GM12878 (cell line): ENCODE data around the gene CRAT. TPM values are rescaled to one million over a fixed set of nuclear protein-coding genes. Genes with fewer than 3 reads are reported as not detected.

ENCODE experiments used
- ATAC-seq: fragments of 200-7000 bp; cut with Tn5 transposase; 3 replicates; pipeline ENCODE4 v1.9.1; 2020; ENCODE audit warnings: mild to moderate bottlenecking, moderate library complexity
- BruUV-seq: library from RNA; stranded (reverse); fragments of 400-500 nt; replicated peaks from 2 replicates; lab custom pipeline; 2021; lab: Mats Ljungman, UMichigan
- CTCF ChIA-PET: fragments of 300-600 bp; sonication (Branson Sonifier 250); formaldehyde crosslinking; extraction: SDS; loops from one replicate; lab custom pipeline; 2021; ENCODE audit warnings: inconsistent platforms; lab: Yijun Ruan, JAX
- POLR2A ChIA-PET: fragments of 350-600 bp; formaldehyde crosslinking; extraction: SDS; loops from one replicate; lab custom pipeline; 2021; ENCODE audit warnings: inconsistent platforms; lab: Charles Lee
- RAD21 ChIA-PET: fragments of 300-600 bp; sonication (Branson Sonifier 250); formaldehyde crosslinking; loops from one replicate; lab custom pipeline; 2023; ENCODE audit warnings: antibody characterized with exemption; ENCODE audit not compliant: unreplicated experiment; lab: Charles Lee
- SMC1A ChIA-PET: fragments of 300-600 bp; sonication (Branson Sonifier 250); formaldehyde crosslinking; loops from one replicate; lab custom pipeline; 2023; ENCODE audit not compliant: unreplicated experiment, uncharacterized antibody; lab: Charles Lee
- DNase-seq: peaks from one replicate; pipeline ENCODE4 v3.0.0-alpha.2; 2011; ENCODE audit warnings: low read depth, low spot score
- FAIRE-seq: peaks from 3 replicates; lab custom pipeline; 2011; peaks lifted over from hg19 to GRCh38; lab: Jason Lieb, UNC
- H2AFZ ChIP-seq: 2 replicates; pipeline ENCODE4 v1.6.0; 2011; ENCODE audit warnings: low read depth, low read length, control low read depth; ENCODE audit not compliant: control insufficient read depth
- H3K27ac ChIP-seq: 2 replicates; pipeline ENCODE4 v1.5.1; 2011; ENCODE audit warnings: control low read depth; ENCODE audit not compliant: control insufficient read depth, insufficient read depth
- H3K27me3 ChIP-seq, 2 experiments: replicated peaks in 1 of 2; 2 replicates each; pipeline versions ENCODE4 v1.6.0 to v1.6.1; 2011; ENCODE audit warnings: low read length in 1 of 2; ENCODE audit not compliant: control insufficient read depth in 2 of 2, insufficient read depth in 2 of 2
- H3K36me3 ChIP-seq, 2 experiments: 2 replicates each; pipeline ENCODE4 v1.5.1; 2011; ENCODE audit warnings: low read length in 1 of 2; ENCODE audit not compliant: control insufficient read depth in 2 of 2, insufficient read depth in 2 of 2
- H3K4me1 ChIP-seq: 2 replicates; pipeline ENCODE4 v1.6.1; 2011; ENCODE audit warnings: mild to moderate bottlenecking, low read length, moderate library complexity, mixed read lengths; ENCODE audit not compliant: control insufficient read depth, insufficient read depth
- H3K4me2 ChIP-seq: 2 replicates; pipeline ENCODE4 v1.6.0; 2011; ENCODE audit warnings: control low read depth; ENCODE audit not compliant: control insufficient read depth, insufficient read depth
- H3K4me3 ChIP-seq: fragments of 200-600 bp; sonication (generic); 2 replicates; pipeline ENCODE4 v1.5.1; 2016
- H3K79me2 ChIP-seq: 2 replicates; pipeline ENCODE4 v1.6.0; 2011; ENCODE audit warnings: low read length; ENCODE audit not compliant: control insufficient read depth, insufficient read depth
- H3K9ac ChIP-seq: 2 replicates; pipeline ENCODE4 v1.8.0; 2011; ENCODE audit warnings: low read length, control low read depth, mixed read lengths; ENCODE audit not compliant: control insufficient read depth, insufficient read depth
- H3K9me3 ChIP-seq: replicated peaks from 3 replicates; pipeline ENCODE4 v1.5.1; 2011; ENCODE audit warnings: mild to moderate bottlenecking, low read length; ENCODE audit not compliant: control insufficient read depth, insufficient read depth
- H4K20me1 ChIP-seq: 2 replicates; pipeline ENCODE4 v1.6.0; 2011; ENCODE audit not compliant: control insufficient read depth, insufficient read depth
- BMI1 ChIP-seq: fragments of 450-650 bp; IDR thresholded peaks from 2 replicates; pipeline ENCODE4 v1.6.1; 2016; ENCODE audit warnings: mild to moderate bottlenecking, moderate library complexity, borderline replicate concordance
- ESRRA ChIP-seq: IDR thresholded peaks from 2 replicates; pipeline ENCODE4 v1.6.1; 2012; ENCODE audit warnings: mild to moderate bottlenecking, low read length, improper control_type of control experiment
- GABPA ChIP-seq: IDR thresholded peaks from 2 replicates; pipeline ENCODE4 v1.6.1; 2014; ENCODE audit warnings: antibody characterized with exemption, low read depth, mild to moderate bottlenecking, inconsistent platforms
- IKZF2 ChIP-seq, 2 experiments: fragments of 450-650 bp; IDR thresholded peaks; 2 replicates each; pipeline ENCODE4 v1.6.1; 2017; ENCODE audit warnings: mild to moderate bottlenecking in 2 of 2, moderate library complexity in 2 of 2
- JUND ChIP-seq: IDR thresholded peaks from 2 replicates; pipeline ENCODE4 v1.6.1; 2012; ENCODE audit warnings: low read depth, mild to moderate bottlenecking, low read length, improper control_type of control experiment, moderate library complexity
- NFYB ChIP-seq: IDR thresholded peaks from 2 replicates; pipeline ENCODE4 v1.6.1; 2011; ENCODE audit warnings: low read depth, mild to moderate bottlenecking, low read length, improper control_type of control experiment, moderate library complexity; ENCODE audit not compliant: insufficient read depth
- NR2C2 ChIP-seq: IDR thresholded peaks from 2 replicates; pipeline ENCODE4 v1.6.1; 2011; ENCODE audit warnings: borderline replicate concordance, low read depth; ENCODE audit not compliant: control insufficient read depth, insufficient read length
- SMAD5 ChIP-seq: IDR thresholded peaks from 2 replicates; pipeline ENCODE4 v1.6.1; 2016; ENCODE audit warnings: antibody characterized with exemption, low read depth
- STAT1 ChIP-seq: fragments of 450-650 bp; conservative IDR thresholded peaks from 2 replicates; pipeline ENCODE4 v1.6.1; 2014; ENCODE audit warnings: antibody characterized with exemption, mild to moderate bottlenecking
- WGBS: methylation state at CpG from one replicate; pipeline ENCODE4 v1.1.6; 2016; ENCODE audit warnings: low lambda C conversion rate; ENCODE audit not compliant: insufficient replicate concordance, insufficient coverage; ENCODE audit errors: missing lambda C conversion rate; 5-methylcytosine and 5-hydroxymethylcytosine counted together
- in situ Hi-C: fragments of 300-500 bp; cut with MboI; formaldehyde crosslinking; loops from 9 replicates; pipeline ENCODE4 v1.14.3; 2018; ENCODE audit warnings: mixed read lengths
- intact Hi-C: fragments of 100-400 bp; cut with micrococcal nuclease; formaldehyde crosslinking; loops from one replicate; pipeline ENCODE4 v1.14.2; 2022; ENCODE audit not compliant: unreplicated experiment
- polyA plus RNA-seq, 11 experiments: library from polyadenylated mRNA; depleted of rRNA in 4 of 11; unstranded in 6 of 11; stranded (reverse) in 5 of 11; fragments of >200 nt; fragmentation: Nextera tagmentation in 4 of 11; fragmentation: Illumina TruSeq in 1 of 11; extraction: Ambion mirVana in 4 of 11; extraction: Trizol in 1 of 11; gene quantifications; 1 replicate in 1 of 11; 2 replicates in 10 of 11; pipeline versions ENCODE4 v1.2.1 to v1.2.3, GENCODE V29; 2011 to 2016; ENCODE audit warnings: inconsistent platforms in 2 of 11, missing spikeins in 2 of 11, low read depth in 1 of 11
- total RNA-seq, 4 experiments: library from RNA; depleted of rRNA in 3 of 4; stranded (reverse); fragments of >200 nt in 3 of 4; fragmentation: Illumina TruSeq in 1 of 4; extraction: Trizol in 1 of 4; gene quantifications; 2 replicates each; pipeline versions ENCODE4 v1.2.1 to v1.2.3, GENCODE V29; 2013 to 2021
- TF ChIP-seq, protein P1 (sequence below): fragments of 150-350 bp; IDR thresholded peaks from 2 replicates; pipeline ENCODE4 v1.6.1; 2016; ENCODE audit warnings: low read depth, low read length
- TF ChIP-seq, protein P2 (sequence below): fragments of 450-650 bp; formaldehyde crosslinking; IDR thresholded peaks from 2 replicates; pipeline ENCODE4 v1.4.0; 2022; ENCODE audit warnings: mild to moderate bottlenecking, moderate library complexity
- TF ChIP-seq, protein P3 (sequence below): fragments of 450-650 bp; IDR thresholded peaks from 2 replicates; pipeline ENCODE4 v1.6.1; 2017; ENCODE audit warnings: low read depth, mild to moderate bottlenecking, moderate library complexity
- TF ChIP-seq, protein P4 (sequence below): fragments of 450-650 bp; IDR thresholded peaks from 2 replicates; pipeline ENCODE4 v1.6.1; 2014; ENCODE audit warnings: mild to moderate bottlenecking

CRAT gene
- total and polyA plus RNA-seq, 10 of the 15 experiments (the other 5 are each of a cell fraction or from before 2014, with no cell fraction given), result 0.10 to 3.4 (median 1.8) TPM

DNA sequence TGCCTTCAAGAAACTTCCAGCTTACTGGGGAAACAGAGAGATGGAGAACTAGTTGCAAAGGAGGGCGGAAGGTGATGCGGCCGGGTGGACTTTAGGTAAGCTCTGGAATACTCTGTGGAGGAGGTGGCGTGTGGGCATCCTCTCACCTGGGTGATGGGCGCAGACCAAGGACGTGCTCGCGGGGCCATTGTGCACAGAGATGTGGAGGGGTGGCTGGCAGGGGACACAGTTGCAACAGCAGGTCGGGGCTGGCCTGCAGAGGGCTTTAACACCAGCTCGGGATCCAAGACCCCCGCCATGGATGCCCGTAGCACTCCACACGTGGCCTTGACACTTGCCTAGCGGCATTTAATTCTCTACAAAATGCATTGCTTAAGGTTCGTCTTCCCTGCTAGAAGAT, 40.9 kb upstream of the CRAT start (continued):
- TF ChIP-seq, protein P1, sequence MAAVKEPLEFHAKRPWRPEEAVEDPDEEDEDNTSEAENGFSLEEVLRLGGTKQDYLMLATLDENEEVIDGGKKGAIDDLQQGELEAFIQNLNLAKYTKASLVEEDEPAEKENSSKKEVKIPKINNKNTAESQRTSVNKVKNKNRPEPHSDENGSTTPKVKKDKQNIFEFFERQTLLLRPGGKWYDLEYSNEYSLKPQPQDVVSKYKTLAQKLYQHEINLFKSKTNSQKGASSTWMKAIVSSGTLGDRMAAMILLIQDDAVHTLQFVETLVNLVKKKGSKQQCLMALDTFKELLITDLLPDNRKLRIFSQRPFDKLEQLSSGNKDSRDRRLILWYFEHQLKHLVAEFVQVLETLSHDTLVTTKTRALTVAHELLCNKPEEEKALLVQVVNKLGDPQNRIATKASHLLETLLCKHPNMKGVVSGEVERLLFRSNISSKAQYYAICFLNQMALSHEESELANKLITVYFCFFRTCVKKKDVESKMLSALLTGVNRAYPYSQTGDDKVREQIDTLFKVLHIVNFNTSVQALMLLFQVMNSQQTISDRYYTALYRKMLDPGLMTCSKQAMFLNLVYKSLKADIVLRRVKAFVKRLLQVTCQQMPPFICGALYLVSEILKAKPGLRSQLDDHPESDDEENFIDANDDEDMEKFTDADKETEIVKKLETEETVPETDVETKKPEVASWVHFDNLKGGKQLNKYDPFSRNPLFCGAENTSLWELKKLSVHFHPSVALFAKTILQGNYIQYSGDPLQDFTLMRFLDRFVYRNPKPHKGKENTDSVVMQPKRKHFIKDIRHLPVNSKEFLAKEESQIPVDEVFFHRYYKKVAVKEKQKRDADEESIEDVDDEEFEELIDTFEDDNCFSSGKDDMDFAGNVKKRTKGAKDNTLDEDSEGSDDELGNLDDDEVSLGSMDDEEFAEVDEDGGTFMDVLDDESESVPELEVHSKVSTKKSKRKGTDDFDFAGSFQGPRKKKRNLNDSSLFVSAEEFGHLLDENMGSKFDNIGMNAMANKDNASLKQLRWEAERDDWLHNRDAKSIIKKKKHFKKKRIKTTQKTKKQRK, result no peak
- no peak for TF ChIP-seq BMI1

DNA sequence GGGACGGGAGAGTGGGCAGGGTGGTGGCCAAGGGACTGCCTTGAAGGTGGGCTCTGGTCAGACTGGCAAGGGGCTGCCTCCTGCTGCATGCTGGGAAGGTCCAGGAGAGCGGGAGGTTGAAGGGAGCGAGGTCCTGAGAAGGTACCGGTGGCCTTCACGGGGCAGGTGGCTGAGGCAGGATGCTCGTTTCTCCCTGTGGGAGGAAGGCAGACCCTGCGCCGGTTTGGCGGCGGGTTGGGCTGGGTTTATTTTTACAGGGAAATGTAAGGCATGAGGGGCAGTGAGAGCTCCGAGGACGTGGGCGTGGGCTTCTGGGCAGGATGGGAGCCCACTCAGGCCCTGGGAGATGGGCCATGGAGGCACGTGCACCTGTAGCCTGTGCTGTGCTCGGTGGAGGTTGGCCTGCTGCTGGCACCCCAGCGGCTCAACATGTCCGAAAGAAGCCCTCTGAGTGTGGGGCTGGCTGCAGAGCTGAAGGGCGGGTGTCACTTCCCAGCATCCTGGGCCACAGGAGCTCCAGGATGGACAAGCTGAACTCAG, 40.1 kb upstream of the CRAT start:
- no peak overlapping the region for H2AFZ ChIP-seq
- DNase-seq (no peak), FAIRE-seq (no peak), ATAC-seq (no peak)
- no peak overlapping the region for H3K4me3 ChIP-seq
- WGBS, result 77% methylated on average over 16 of the region's 18 CpGs
- no peaks in the 10 kb centered on the region for H3K27me3 ChIP-seq
- BruUV-seq, result no TSS peak
- peaks cover 2 to 4% of the 10 kb centered on the region in 2 experiments; a peak in 3 of 4 replicates for H3K36me3 ChIP-seq
- no peaks in the 10 kb centered on the region for H3K9me3 ChIP-seq
- H3K79me2 ChIP-seq, result no peaks in the 10 kb centered on the region
- H3K4me2 ChIP-seq, result no peak overlapping the region
- no peaks in the 10 kb centered on the region for H4K20me1 ChIP-seq
- ChIA-PET RAD21 (interaction anchor here (1.3 kb wide), 1 partner anchor 10 kb away, joined by 4 read pairs; no protein-coding TSS in a partner anchor), SMC1A (interaction anchor here (1.7 to 3.3 kb wide), 2 partner anchors 8 to 11 kb away, joined by 8 to 19 read pairs; no protein-coding TSS in a partner anchor), CTCF (interaction anchor here (2.0 to 2.8 kb wide), 4 partner anchors 8 to 23 kb away, joined by 8 to 19 read pairs (median 12); no protein-coding TSS in a partner anchor), POLR2A (no interaction called here)
- intact Hi-C loops (no loop called here), in situ Hi-C loops (no loop called here)
- no peak overlapping the region for H3K9ac ChIP-seq
- H3K4me1 ChIP-seq, result peaks cover 13% of the 10 kb centered on the region
- H3K27ac ChIP-seq, result no peak overlapping the region
- TF ChIP-seq, protein P2, sequence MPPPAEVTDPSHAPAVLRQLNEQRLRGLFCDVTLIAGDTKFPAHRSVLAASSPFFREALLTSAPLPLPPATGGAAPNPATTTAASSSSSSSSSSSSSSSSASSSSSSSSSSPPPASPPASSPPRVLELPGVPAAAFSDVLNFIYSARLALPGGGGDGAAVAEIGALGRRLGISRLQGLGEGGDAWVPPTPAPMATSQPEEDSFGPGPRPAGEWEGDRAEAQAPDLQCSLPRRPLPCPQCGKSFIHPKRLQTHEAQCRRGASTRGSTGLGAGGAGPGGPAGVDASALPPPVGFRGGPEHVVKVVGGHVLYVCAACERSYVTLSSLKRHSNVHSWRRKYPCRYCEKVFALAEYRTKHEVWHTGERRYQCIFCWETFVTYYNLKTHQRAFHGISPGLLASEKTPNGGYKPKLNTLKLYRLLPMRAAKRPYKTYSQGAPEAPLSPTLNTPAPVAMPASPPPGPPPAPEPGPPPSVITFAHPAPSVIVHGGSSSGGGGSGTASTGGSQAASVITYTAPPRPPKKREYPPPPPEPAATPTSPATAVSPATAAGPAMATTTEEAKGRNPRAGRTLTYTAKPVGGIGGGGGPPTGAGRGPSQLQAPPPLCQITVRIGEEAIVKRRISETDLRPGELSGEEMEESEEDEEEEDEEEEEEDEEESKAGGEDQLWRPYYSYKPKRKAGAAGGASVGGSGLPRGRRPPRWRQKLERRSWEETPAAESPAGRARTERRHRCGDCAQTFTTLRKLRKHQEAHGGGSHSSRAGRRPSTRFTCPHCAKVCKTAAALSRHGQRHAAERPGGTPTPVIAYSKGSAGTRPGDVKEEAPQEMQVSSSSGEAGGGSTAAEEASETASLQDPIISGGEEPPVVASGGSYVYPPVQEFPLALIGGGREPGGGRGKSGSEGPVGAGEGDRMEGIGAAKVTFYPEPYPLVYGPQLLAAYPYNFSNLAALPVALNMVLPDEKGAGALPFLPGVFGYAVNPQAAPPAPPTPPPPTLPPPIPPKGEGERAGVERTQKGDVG (CRISPR knock-in tag), result no peak
- TF ChIP-seq ESRRA, result no peak
- TF ChIP-seq JUND, result no peak
- no peak for TF ChIP-seq SMAD5
- no peak for TF ChIP-seq IKZF2 (IDR thresholded peaks at IDR 0.05)
- no peak for TF ChIP-seq STAT1
- TF ChIP-seq NR2C2, result no peak
- TF ChIP-seq, protein P3, sequence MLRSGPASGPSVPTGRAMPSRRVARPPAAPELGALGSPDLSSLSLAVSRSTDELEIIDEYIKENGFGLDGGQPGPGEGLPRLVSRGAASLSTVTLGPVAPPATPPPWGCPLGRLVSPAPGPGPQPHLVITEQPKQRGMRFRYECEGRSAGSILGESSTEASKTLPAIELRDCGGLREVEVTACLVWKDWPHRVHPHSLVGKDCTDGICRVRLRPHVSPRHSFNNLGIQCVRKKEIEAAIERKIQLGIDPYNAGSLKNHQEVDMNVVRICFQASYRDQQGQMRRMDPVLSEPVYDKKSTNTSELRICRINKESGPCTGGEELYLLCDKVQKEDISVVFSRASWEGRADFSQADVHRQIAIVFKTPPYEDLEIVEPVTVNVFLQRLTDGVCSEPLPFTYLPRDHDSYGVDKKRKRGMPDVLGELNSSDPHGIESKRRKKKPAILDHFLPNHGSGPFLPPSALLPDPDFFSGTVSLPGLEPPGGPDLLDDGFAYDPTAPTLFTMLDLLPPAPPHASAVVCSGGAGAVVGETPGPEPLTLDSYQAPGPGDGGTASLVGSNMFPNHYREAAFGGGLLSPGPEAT, result no peak
- TF ChIP-seq NFYB, result no peak
- TF ChIP-seq GABPA, result no peak
- TF ChIP-seq, protein P4, sequence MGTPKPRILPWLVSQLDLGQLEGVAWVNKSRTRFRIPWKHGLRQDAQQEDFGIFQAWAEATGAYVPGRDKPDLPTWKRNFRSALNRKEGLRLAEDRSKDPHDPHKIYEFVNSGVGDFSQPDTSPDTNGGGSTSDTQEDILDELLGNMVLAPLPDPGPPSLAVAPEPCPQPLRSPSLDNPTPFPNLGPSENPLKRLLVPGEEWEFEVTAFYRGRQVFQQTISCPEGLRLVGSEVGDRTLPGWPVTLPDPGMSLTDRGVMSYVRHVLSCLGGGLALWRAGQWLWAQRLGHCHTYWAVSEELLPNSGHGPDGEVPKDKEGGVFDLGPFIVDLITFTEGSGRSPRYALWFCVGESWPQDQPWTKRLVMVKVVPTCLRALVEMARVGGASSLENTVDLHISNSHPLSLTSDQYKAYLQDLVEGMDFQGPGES, result no peak
